Small intestine (tissue), 7 donors: ENCODE measurements around the gene PDE1C. TPM values are rescaled to one million over a fixed set of nuclear protein-coding genes. Genes with fewer than 3 reads are reported as not detected.
A peak's percentile ranks its signal among the peaks of the same experiment; 100 is the strongest.

Source experiments
- DNase-seq, 2 donors: peaks; one replicate each; pipeline versions ENCODE4 v3.0.0 to v3.0.0-alpha.2; 2013
- FAIRE-seq: peaks from 2 replicates; lab custom pipeline; 2012; peaks lifted over from hg19 to GRCh38; lab: Jason Lieb, UNC
- H3K27ac ChIP-seq, 3 donors: one replicate each; pipeline ENCODE4 v1.5.1; 2013; ENCODE audit warnings: low read length in 2 of 3, mild to moderate bottlenecking in 2 of 3, control low read depth in 1 of 3, inconsistent platforms in 1 of 3, low read depth in 1 of 3, moderate library complexity in 1 of 3
- H3K27me3 ChIP-seq, 3 donors: one replicate each; pipeline ENCODE4 v1.6.1; 2013; ENCODE audit warnings: low read length in 3 of 3, inconsistent platforms in 1 of 3; ENCODE audit not compliant: control insufficient read depth in 3 of 3, insufficient read depth in 3 of 3
- H3K36me3 ChIP-seq, 3 donors: one replicate each; pipeline ENCODE4 v1.6.1; 2013; ENCODE audit warnings: low read length in 3 of 3, inconsistent platforms in 1 of 3, low read depth in 1 of 3, mild to moderate bottlenecking in 1 of 3, moderate library complexity in 1 of 3; ENCODE audit not compliant: control insufficient read depth in 3 of 3, insufficient read depth in 2 of 3
- H3K4me1 ChIP-seq, 3 donors: one replicate each; pipeline ENCODE4 v1.6.1; 2013; ENCODE audit warnings: low read length in 2 of 3, inconsistent platforms in 1 of 3, low read depth in 1 of 3, mild to moderate bottlenecking in 1 of 3, moderate library complexity in 1 of 3; ENCODE audit not compliant: control insufficient read depth in 3 of 3, insufficient read depth in 2 of 3
- H3K4me3 ChIP-seq, 3 donors: one replicate each; pipeline ENCODE4 v1.5.1; 2013; ENCODE audit warnings: low read length in 3 of 3, control low read depth in 1 of 3, inconsistent platforms in 1 of 3, low read depth in 1 of 3, mild to moderate bottlenecking in 1 of 3, moderate library complexity in 1 of 3
- H3K9me3 ChIP-seq, 2 donors: one replicate each; pipeline ENCODE4 v1.6.1; 2013; ENCODE audit warnings: low read depth in 1 of 2, low read length in 1 of 2; ENCODE audit not compliant: control insufficient read depth in 2 of 2, insufficient read depth in 1 of 2
- WGBS, 3 donors: extraction: QIAGEN DNeasy Blood & Tissue Kit; methylation state at CpG; one replicate each; pipeline ENCODE4 v1.1.7; 2013; 5-methylcytosine and 5-hydroxymethylcytosine counted together
- polyA plus RNA-seq, 4 donors: library from polyadenylated mRNA; stranded (reverse) in 3 of 4; unstranded in 1 of 4; fragments of 200-250 nt in 3 of 4; fragments of 120-200 nt in 1 of 4; gene quantifications; one replicate each; pipeline versions ENCODE4 v1.2.1 to v1.2.3, GENCODE V29; 2013
- donor health status: healthy with polysubstance abuse.
- donor health status: control.
- donor health status: control.
- donor health status: Bipolar disorder and iron deficiency.
- donor health status: healthy.

Gene PDE1C
- polyA plus RNA-seq, 4 donors = 0.22 to 1.8 (median 0.66) TPM

DNA sequence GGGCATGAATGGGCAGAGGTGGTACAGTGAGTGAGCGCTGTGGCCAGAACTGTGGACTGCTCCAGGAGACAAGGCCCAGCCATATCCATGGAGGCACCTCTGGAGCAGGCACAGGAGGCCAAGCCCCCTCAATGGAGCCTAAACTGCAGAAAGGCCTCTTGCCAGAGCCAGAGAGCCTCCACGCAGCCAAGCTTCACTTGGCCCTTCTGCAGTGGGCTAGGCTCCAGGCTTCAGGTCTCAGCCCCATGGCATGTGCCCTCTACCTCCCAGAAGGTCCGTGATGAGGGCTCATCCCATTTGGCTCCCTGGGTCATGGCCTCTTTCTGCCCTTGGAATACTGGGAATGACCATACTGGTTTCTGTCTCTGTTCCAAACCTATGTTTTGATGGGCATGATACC lies 8.9 kb downstream of the PDE1C start:
- DNase-seq (no peak), FAIRE-seq (no peak)
- WGBS, 3 donors = 83 to 97% (median 88%) methylated on average over 3 of the region's 3 CpGs
- H3K4me3 ChIP-seq = no peak overlapping the region
- no peaks in the 10 kb centered on the region for H3K9me3 ChIP-seq
- H3K27ac ChIP-seq = no peak overlapping the region
- H3K36me3 ChIP-seq = no peaks in the 10 kb centered on the region
- H3K27me3 ChIP-seq = peaks cover 0 to 4% (median 0%) of the 10 kb centered on the region in 3 donors
- no peaks in the 10 kb centered on the region for H3K4me1 ChIP-seq

GRCh38 chr7:32059289-32060011 lies 10.8 kb downstream of the PDE1C start:
- Histone ChIP-seq H3K27me3 (no peaks in the 10 kb centered on the region), H3K4me3 (no peak overlapping the region), H3K36me3 (no peaks in the 10 kb centered on the region), H3K4me1 (no peaks in the 10 kb centered on the region), H3K9me3 (no peaks in the 10 kb centered on the region), H3K27ac (no peak overlapping the region)
- FAIRE-seq (no peak), DNase-seq (peak in 1 of 2 donors; percentile 23)
- 31 to 46% (median 35%) methylated on average over 6 of the region's 6 CpGs for WGBS, 3 donors

- H3K36me3 ChIP-seq = no peaks in the 10 kb centered on the region
- H3K4me3 ChIP-seq = no peak overlapping the region
- no peaks in the 10 kb centered on the region for H3K27me3 ChIP-seq
- DNase-seq = no peak
- no peak overlapping the region for H3K27ac ChIP-seq
- FAIRE-seq = no peak
- H3K4me1 ChIP-seq = no peaks in the 10 kb centered on the region
- H3K9me3 ChIP-seq = no peaks in the 10 kb centered on the region
- 78 to 95% (median 90%) methylated on average over 5 of the region's 5 CpGs for WGBS, 3 donors
Observed at GRCh38 chr7:32058002-32058401, 12.2 kb downstream of the PDE1C start.

GRCh38 chr7:32056767-32057166 lies 13.4 kb downstream of the PDE1C start:
- Histone ChIP-seq H3K4me1 (no peaks in the 10 kb centered on the region), H3K27me3 (no peaks in the 10 kb centered on the region), H3K36me3 (no peaks in the 10 kb centered on the region), H3K4me3 (no peak overlapping the region), H3K9me3 (no peaks in the 10 kb centered on the region), H3K27ac (no peak overlapping the region)
- DNase-seq (no peak), FAIRE-seq (no peak)
- 40 to 51% (median 46%) methylated on average over 1 of the region's 1 CpG for WGBS, 3 donors

- WGBS, 3 donors = 79 to 91% (median 87%) methylated on average over 3 of the region's 3 CpGs
- DNase-seq (no peak), FAIRE-seq (no peak)
- no peaks in the 10 kb centered on the region for H3K36me3 ChIP-seq
- H3K27ac ChIP-seq = no peak overlapping the region
- no peaks in the 10 kb centered on the region for H3K4me1 ChIP-seq
- H3K27me3 ChIP-seq = no peaks in the 10 kb centered on the region
- H3K9me3 ChIP-seq = no peaks in the 10 kb centered on the region
- H3K4me3 ChIP-seq = no peak overlapping the region
Observed at GRCh38 chr7:32053204-32053603, 17.0 kb downstream of the PDE1C start.

GRCh38 chr7:32051128-32051527 lies 19.1 kb downstream of the PDE1C start:
- H3K4me1 ChIP-seq = no peaks in the 10 kb centered on the region
- H3K4me3 ChIP-seq = no peak overlapping the region
- no peak overlapping the region for H3K27ac ChIP-seq
- WGBS, 3 donors = 83 to 90% (median 86%) methylated on average over 5 of the region's 5 CpGs
- FAIRE-seq (no peak), DNase-seq (no peak)
- no peaks in the 10 kb centered on the region for H3K36me3 ChIP-seq
- H3K27me3 ChIP-seq = no peaks in the 10 kb centered on the region
- no peaks in the 10 kb centered on the region for H3K9me3 ChIP-seq

GRCh38 chr7:32049599-32049998 lies 20.6 kb downstream of the PDE1C start:
- WGBS, 3 donors = 65 to 77% (median 70%) methylated on average over 3 of the region's 3 CpGs
- Histone ChIP-seq H3K4me1 (no peaks in the 10 kb centered on the region), H3K4me3 (no peak overlapping the region), H3K27ac (no peak overlapping the region), H3K27me3 (no peaks in the 10 kb centered on the region), H3K36me3 (no peaks in the 10 kb centered on the region), H3K9me3 (no peaks in the 10 kb centered on the region)
- FAIRE-seq (no peak), DNase-seq (no peak)

DNA sequence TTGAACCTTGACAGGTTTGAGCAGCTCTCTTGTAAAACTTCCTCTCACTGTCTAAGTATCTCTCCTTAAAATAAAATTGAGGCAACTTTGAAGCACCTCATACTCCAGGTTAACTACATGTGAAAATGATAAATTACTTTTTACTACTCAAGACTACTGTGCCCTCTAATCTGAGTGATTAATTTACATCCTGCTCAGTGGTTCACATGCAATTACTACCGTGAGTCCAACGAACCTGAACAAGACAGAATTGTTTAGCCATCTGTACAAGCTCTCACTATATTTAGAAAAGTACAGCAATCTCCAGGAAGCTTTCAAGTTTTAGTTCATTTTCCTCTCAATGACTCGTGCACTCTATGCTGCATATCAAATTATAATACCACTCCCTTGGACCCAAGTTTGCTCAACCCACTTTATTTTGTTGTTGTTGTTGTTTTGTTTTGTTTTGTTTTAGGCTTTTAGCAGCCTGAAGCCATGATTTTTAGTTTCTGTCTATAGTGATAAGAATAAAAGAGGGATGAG lies 21.2 kb downstream of the PDE1C start:
- Histone ChIP-seq H3K27ac (no peak overlapping the region), H3K4me1 (no peaks in the 10 kb centered on the region), H3K9me3 (no peaks in the 10 kb centered on the region), H3K27me3 (no peaks in the 10 kb centered on the region), H3K36me3 (no peaks in the 10 kb centered on the region), H3K4me3 (no peak overlapping the region)
- 6 to 17% (median 7%) methylated on average over 3 of the region's 3 CpGs for WGBS, 3 donors
- no peak for FAIRE-seq
- DNase-seq = no peak

DNA sequence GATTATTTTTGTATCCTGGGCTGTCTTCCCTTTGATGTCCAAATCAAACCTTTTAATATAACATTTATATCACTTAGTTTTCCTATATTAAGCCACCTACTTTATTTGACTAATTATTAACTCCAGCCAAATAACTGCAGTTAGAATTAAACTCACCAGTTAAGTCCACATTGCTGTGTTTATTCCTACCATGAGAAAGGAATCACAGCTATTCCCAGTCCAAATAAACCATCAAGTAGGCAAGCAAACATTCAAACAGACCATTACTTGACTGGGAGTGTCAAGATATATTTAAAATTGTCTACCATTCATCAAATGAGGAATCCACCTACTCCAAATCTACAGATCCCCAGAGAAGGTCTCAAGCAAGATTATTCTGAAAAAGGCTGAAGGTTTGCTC lies 22.4 kb downstream of the PDE1C start:
- FAIRE-seq (no peak), DNase-seq (no peak)
- H3K4me3 ChIP-seq = no peak overlapping the region
- H3K9me3 ChIP-seq = no peaks in the 10 kb centered on the region
- no peak overlapping the region for H3K27ac ChIP-seq
- H3K4me1 ChIP-seq = no peaks in the 10 kb centered on the region
- no peaks in the 10 kb centered on the region for H3K36me3 ChIP-seq
- H3K27me3 ChIP-seq = no peaks in the 10 kb centered on the region
